ENCODE data around the gene COL6A3.

Gene COL6A3

DNA sequence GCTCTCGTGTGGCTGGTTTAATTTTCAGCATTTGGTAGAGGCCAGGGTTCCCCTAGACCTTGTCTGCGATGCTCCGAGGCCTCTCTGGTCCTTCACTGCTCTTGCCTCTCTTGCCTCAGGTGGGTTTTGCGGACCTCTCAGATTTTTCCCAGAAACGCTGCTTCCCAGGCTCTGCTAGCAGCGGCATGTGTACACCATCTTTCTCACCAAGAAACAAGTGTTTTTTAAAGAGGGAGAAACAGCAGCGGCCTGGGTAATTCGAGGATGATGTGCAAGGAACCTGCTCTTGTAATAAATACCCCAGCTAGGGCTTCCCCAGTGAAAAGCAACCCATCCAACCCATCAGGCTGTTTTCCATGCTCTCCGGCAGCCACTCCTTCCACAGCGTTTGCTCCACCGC lies 33.5 kb upstream of the COL6A3 start:
- no peaks in the 10 kb centered on the region for H3K27me3 ChIP-seq (ENCODE audit: insufficient read depth, low read length, poor library complexity, severe bottlenecking)

DNA sequence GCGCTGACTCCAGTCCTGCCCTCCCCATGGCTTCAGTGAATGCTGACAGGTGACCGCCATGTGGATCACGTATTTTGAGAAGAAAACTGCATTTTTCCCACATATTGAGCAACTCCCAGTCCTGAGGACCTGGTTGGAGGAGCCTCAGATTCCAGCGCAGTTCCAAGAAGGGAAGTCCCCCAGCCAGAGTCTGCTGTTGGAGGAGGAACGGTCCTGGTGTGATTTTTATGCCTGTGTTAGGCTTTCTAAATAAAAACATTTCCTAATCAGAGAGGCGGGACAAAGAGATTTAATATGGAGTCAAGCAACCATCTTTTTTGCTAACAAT lies 32.3 kb upstream of the COL6A3 start:
- Histone ChIP-seq H3F3A (ENCODE audit: low read depth) (no peaks in the 10 kb centered on the region), H3K9me3 (ENCODE audit: insufficient read depth, low read depth, low read length) (no peaks in the 10 kb centered on the region), H3K9me2 (replicated peaks; ENCODE audit: low read depth, low read length) (no peaks in the 10 kb centered on the region), H3K4me3 (ENCODE audit: low read length, poor library complexity, severe bottlenecking) (no peak overlapping the region), H3K4me2 (ENCODE audit: low read depth, low read length, poor library complexity, severe bottlenecking) (no peak overlapping the region), H3K27me3 (ENCODE audit: insufficient read depth, low read length, poor library complexity, severe bottlenecking) (no peaks in the 10 kb centered on the region), H3K4me1 (ENCODE audit: insufficient read depth, low read length, poor library complexity, severe bottlenecking) (peaks cover 20% of the 10 kb centered on the region), H2AFZ (ENCODE audit: low read length) (no peak overlapping the region), H3K9ac (ENCODE audit: low read depth, low read length, poor library complexity, severe bottlenecking) (no peak overlapping the region), H3K79me2 (ENCODE audit: insufficient read depth, low read length) (no peaks in the 10 kb centered on the region), H4K20me1 (ENCODE audit: insufficient read depth, low read length, poor library complexity, severe bottlenecking) (no peaks in the 10 kb centered on the region), H3K36me3 (ENCODE audit: insufficient read depth, low read length) (no peaks in the 10 kb centered on the region)
- TF ChIP-seq, protein P1, sequence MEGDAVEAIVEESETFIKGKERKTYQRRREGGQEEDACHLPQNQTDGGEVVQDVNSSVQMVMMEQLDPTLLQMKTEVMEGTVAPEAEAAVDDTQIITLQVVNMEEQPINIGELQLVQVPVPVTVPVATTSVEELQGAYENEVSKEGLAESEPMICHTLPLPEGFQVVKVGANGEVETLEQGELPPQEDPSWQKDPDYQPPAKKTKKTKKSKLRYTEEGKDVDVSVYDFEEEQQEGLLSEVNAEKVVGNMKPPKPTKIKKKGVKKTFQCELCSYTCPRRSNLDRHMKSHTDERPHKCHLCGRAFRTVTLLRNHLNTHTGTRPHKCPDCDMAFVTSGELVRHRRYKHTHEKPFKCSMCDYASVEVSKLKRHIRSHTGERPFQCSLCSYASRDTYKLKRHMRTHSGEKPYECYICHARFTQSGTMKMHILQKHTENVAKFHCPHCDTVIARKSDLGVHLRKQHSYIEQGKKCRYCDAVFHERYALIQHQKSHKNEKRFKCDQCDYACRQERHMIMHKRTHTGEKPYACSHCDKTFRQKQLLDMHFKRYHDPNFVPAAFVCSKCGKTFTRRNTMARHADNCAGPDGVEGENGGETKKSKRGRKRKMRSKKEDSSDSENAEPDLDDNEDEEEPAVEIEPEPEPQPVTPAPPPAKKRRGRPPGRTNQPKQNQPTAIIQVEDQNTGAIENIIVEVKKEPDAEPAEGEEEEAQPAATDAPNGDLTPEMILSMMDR (conservative IDR thresholded peaks at IDR 0.05; ENCODE audit: low read length) = no peak
- no peak for TF ChIP-seq EZH2phosphoT487 (IDR thresholded peaks at IDR 0.05; ENCODE audit: borderline replicate concordance)

More for the DNA sequence above, 33.5 kb upstream of the COL6A3 start:
- H3K4me3 ChIP-seq (ENCODE audit: low read length, poor library complexity, severe bottlenecking) = no peak overlapping the region
- H3K9me2 ChIP-seq (replicated peaks; ENCODE audit: low read depth, low read length) = no peaks in the 10 kb centered on the region
- H3F3A ChIP-seq (ENCODE audit: low read depth) = no peaks in the 10 kb centered on the region
- no peak overlapping the region for H2AFZ ChIP-seq (ENCODE audit: low read length)
- no peaks in the 10 kb centered on the region for H3K9me3 ChIP-seq (ENCODE audit: insufficient read depth, low read depth, low read length)
- no peaks in the 10 kb centered on the region for H3K36me3 ChIP-seq (ENCODE audit: insufficient read depth, low read length)
- H3K4me2 ChIP-seq (ENCODE audit: low read depth, low read length, poor library complexity, severe bottlenecking) = no peak overlapping the region
- H3K9ac ChIP-seq (ENCODE audit: low read depth, low read length, poor library complexity, severe bottlenecking) = no peak overlapping the region
- no peaks in the 10 kb centered on the region for H3K79me2 ChIP-seq (ENCODE audit: insufficient read depth, low read length)
- TF ChIP-seq, protein P1 (conservative IDR thresholded peaks at IDR 0.05; ENCODE audit: low read length) = no peak
- TF ChIP-seq EZH2phosphoT487 (IDR thresholded peaks at IDR 0.05; ENCODE audit: borderline replicate concordance) = no peak
- H3K4me1 ChIP-seq (ENCODE audit: insufficient read depth, low read length, poor library complexity, severe bottlenecking) = peaks cover 14% of the 10 kb centered on the region
- no peaks in the 10 kb centered on the region for H4K20me1 ChIP-seq (ENCODE audit: insufficient read depth, low read length, poor library complexity, severe bottlenecking)

DNA sequence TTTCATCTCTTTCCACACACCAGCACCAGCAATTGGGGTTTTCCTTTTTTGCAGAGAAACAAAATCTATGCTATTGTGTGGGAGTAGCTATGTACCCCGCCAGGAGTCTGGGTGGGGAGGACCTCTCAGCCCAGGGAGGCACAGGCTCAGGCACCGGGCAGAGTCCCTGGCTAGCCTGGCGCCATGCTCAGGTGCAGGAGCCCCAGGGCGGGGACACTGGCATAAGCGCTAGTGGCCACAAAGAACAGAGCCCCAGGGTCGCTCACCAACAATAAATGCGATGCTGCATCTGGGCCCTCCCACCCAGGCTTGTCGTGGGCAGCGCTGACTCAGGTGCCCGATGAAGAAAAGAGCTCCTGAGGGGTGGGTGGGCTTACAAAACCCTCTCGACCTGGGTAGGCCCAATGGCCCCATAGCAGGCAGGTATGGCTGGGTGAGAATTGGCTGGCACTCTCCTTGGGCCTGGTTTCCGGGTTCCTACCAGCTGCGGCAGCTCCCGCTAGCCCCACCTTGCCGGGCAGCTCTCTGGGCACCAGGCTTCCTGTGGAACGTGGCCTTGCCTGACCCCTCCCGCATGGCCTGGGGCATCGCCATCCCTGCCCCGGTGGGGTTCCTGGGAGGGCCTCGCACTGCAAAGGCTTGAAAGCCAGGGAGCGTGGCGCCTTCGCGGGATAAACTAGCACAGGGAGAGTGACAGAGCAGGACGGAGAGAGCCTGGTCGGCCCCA lies 31.8 kb upstream of the COL6A3 start:
- no peaks in the 10 kb centered on the region for H3K27me3 ChIP-seq (ENCODE audit: insufficient read depth, low read length, poor library complexity, severe bottlenecking)
- no peaks in the 10 kb centered on the region for H3K9me3 ChIP-seq (ENCODE audit: insufficient read depth, low read depth, low read length)
- no peak overlapping the region for H3K9ac ChIP-seq (ENCODE audit: low read depth, low read length, poor library complexity, severe bottlenecking)
- H4K20me1 ChIP-seq (ENCODE audit: insufficient read depth, low read length, poor library complexity, severe bottlenecking) = no peaks in the 10 kb centered on the region
- no peak overlapping the region for H3K4me2 ChIP-seq (ENCODE audit: low read depth, low read length, poor library complexity, severe bottlenecking)
- H3K36me3 ChIP-seq (ENCODE audit: insufficient read depth, low read length) = no peaks in the 10 kb centered on the region
- no peak overlapping the region for H2AFZ ChIP-seq (ENCODE audit: low read length)
- peaks cover 20% of the 10 kb centered on the region for H3K4me1 ChIP-seq (ENCODE audit: insufficient read depth, low read length, poor library complexity, severe bottlenecking)
- no peaks in the 10 kb centered on the region for H3K79me2 ChIP-seq (ENCODE audit: insufficient read depth, low read length)
- TF ChIP-seq EZH2phosphoT487 (IDR thresholded peaks at IDR 0.05; ENCODE audit: borderline replicate concordance) = no peak
- TF ChIP-seq, protein P1 (conservative IDR thresholded peaks at IDR 0.05; ENCODE audit: low read length) = no peak
- H3F3A ChIP-seq (ENCODE audit: low read depth) = no peaks in the 10 kb centered on the region
- H3K4me3 ChIP-seq (ENCODE audit: low read length, poor library complexity, severe bottlenecking) = no peak overlapping the region
- H3K9me2 ChIP-seq (replicated peaks; ENCODE audit: low read depth, low read length) = no peaks in the 10 kb centered on the region

Data from Loucy (cell line).